K562 (cell line): Measurements from ENCODE around the gene ARHGEF26.

Experiments
- CXXC5 ChIP-seq: fragments of 250-450 bp; sonication (Bioruptor Pico); IDR thresholded peaks from 2 replicates; pipeline ENCODE4 v1.8.0; 2022; ENCODE audit warnings: inconsistent platforms, mild to moderate bottlenecking, moderate library complexity
- NFATC3 ChIP-seq: fragments of 450-650 bp; IDR thresholded peaks from 2 replicates; pipeline ENCODE4 v1.6.1; 2017; ENCODE audit warnings: mild to moderate bottlenecking
- POLR2AphosphoS5 ChIP-seq: IDR thresholded peaks from 2 replicates; pipeline ENCODE4 v1.6.1; 2011; ENCODE audit warnings: mild to moderate bottlenecking, low read depth, low read length, moderate library complexity; ENCODE audit not compliant: control insufficient read depth, insufficient read depth
- RBFOX2 ChIP-seq: fragments of 200-400 bp; formaldehyde crosslinking; IDR thresholded peaks from 2 replicates; pipeline ENCODE4 v1.6.1; 2017; ENCODE audit warnings: low read depth, mild to moderate bottlenecking, low read length, moderate library complexity
- SIN3A ChIP-seq, 2 experiments: fragments of 150-350 bp in 1 of 2; IDR thresholded peaks; 2 replicates each; pipeline ENCODE4 v1.6.1; 2011 to 2016; ENCODE audit warnings: borderline replicate concordance in 2 of 2, low read depth in 2 of 2, low read length in 2 of 2, mild to moderate bottlenecking in 2 of 2, moderate library complexity in 2 of 2; ENCODE audit not compliant: control insufficient read depth in 1 of 2
- TCF7L2 ChIP-seq: fragments of 150-350 bp; IDR thresholded peaks from 2 replicates; pipeline ENCODE4 v1.6.1; 2016; ENCODE audit warnings: low read depth, mild to moderate bottlenecking, low read length, moderate library complexity
- ZBTB7A ChIP-seq: IDR thresholded peaks from 2 replicates; pipeline ENCODE4 v1.6.1; 2011; ENCODE audit warnings: low read depth, mild to moderate bottlenecking, low read length, moderate library complexity, borderline replicate concordance; ENCODE audit not compliant: control insufficient read depth
- ZFP30 ChIP-seq: fragments of 250-450 bp; sonication (Bioruptor Pico); IDR thresholded peaks from 2 replicates; pipeline ENCODE4 v1.8.0; 2022; ENCODE audit warnings: moderate library complexity, mild to moderate bottlenecking, inconsistent platforms, borderline replicate concordance

DNA sequence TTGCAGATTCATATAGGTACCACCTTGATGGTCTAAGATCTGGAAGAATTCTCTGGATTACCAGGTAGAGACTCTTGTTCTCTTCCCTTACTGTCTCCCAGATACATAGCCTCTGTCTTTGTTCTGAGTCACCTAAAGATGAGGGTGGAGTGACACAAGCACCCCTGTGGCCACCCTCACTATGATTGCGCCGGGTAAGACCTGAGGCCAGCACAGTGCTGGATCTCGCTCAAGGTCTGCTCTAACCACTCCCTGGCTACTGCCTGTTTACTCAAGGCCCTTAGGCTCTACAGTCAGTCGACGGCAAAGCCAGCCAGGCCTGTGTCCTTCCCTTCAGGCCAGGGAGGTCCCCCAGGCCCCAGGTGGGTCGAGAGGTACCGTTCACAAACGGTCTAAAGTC is 88.3 kb downstream of the ARHGEF26 start:
- no peak for TF ChIP-seq ZFP30
- TF ChIP-seq RBFOX2, result no peak
- TF ChIP-seq CXXC5 (CRISPR knock-in tag), result no peak
- TF ChIP-seq TCF7L2, result no peak
- TF ChIP-seq NFATC3, result no peak
- no peak for TF ChIP-seq SIN3A (IDR thresholded peaks at IDR 0.05; ENCODE audit: borderline replicate concordance in 2 of 2, control insufficient read depth in 1 of 2, low read depth in 2 of 2, low read length in 2 of 2)
- TF ChIP-seq POLR2AphosphoS5, result no peak
- no peak for TF ChIP-seq ZBTB7A
